Measurements from ENCODE around the gene LRP8. TPM values are rescaled to one million over a fixed set of nuclear protein-coding genes. Genes with fewer than 3 reads are reported as not detected.

The LRP8 gene
- total and polyA plus RNA-seq, 2 experiments from 2014 or later = 27.8 to 71.1 TPM

DNA sequence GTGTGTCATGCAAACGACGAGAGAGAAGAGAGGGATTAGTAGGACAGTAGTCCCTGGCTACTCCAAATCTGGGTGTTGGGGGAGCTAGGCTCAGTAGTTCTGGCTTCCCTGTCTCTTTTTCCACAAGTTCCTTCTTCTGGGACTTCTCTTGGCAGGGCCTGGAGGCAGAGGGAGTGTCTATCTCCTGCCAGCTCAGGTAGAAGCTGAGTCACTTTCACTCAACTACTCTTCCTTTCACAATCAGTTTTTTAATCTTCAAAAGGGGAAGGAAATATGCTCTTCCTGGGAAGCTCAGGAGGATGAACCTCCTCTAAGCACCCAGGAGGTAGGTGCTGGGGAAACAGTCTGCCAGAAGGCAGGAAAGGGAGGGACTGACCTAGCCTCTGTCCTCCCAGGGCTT is 54.3 kb downstream of the LRP8 start:
- H2AFZ ChIP-seq = no peak overlapping the region
- ATAC-seq (no peak), DNase-seq (ENCODE audit: low spot score) (no peak)
- H3K27me3 ChIP-seq (ENCODE audit: insufficient read depth) = no peaks in the 10 kb centered on the region
- H3K4me1 ChIP-seq (ENCODE audit: insufficient read depth) = no peaks in the 10 kb centered on the region
- no peak overlapping the region for H3K27ac ChIP-seq (ENCODE audit: low read depth)
- H3K4me1 Mint-ChIP-seq = peaks cover 3% of the 10 kb centered on the region; the same call in 1 of the 3 replicates
- TF ChIP-seq NANOG (IDR thresholded peaks at IDR 0.05; ENCODE audit: borderline replicate concordance) = no peak
- H3F3A ChIP-seq (replicated peaks; ENCODE audit: low read depth) = no peaks in the 10 kb centered on the region
- H3K36me3 ChIP-seq (ENCODE audit: insufficient read depth) = peaks cover 12% of the 10 kb centered on the region
- H3K27me3 Mint-ChIP-seq (ENCODE audit: insufficient read depth, low read depth, poor library complexity) = peaks cover 11% of the 10 kb centered on the region
- no peak overlapping the region for H3K4me3 Mint-ChIP-seq
- no peak overlapping the region for H3K4me3 ChIP-seq
- no peaks in the 10 kb centered on the region for H3K79me2 ChIP-seq (replicated peaks; ENCODE audit: insufficient read depth)
- H3K9me3 Mint-ChIP-seq = no peaks in the 10 kb centered on the region
- no peaks in the 10 kb centered on the region for H3K9me2 ChIP-seq (ENCODE audit: insufficient read depth)
- peaks cover under 1% of the 10 kb centered on the region; the same call in 1 of the 2 replicates for H4K20me1 ChIP-seq (replicated peaks; ENCODE audit: insufficient read depth)
- H3K27ac Mint-ChIP-seq = no peak overlapping the region
- peaks cover 88% of the 10 kb centered on the region for H3K36me3 Mint-ChIP-seq (ENCODE audit: low read depth)
- H3K4me2 ChIP-seq = no peak overlapping the region

DNA sequence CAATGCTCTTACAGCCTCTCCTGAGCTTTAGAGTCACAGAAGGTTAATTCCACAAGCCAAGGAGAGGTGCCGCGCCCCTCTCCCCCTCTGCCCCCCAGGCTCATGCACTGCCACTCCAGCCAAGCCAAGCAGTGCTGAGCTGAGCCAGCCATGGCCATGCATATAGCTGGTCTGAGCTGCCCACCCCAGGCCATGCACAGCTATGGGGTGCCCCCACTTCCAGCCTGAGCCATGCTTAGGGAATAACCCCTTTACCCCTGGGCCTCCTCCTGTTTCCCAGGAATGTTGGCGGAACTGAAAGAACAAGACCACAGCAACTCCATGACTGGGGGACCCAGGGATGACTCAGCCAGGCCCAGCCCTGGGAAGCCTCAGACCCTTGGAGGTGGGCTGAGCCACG is 55.5 kb downstream of the LRP8 start:
- Histone ChIP-seq H3K27ac (ENCODE audit: low read depth) (no peak overlapping the region), H3K9me2 (ENCODE audit: insufficient read depth) (no peaks in the 10 kb centered on the region), H4K20me1 (replicated peaks; ENCODE audit: insufficient read depth) (peaks cover 5% of the 10 kb centered on the region; the same call in 1 of the 2 replicates), H3K4me1 (ENCODE audit: insufficient read depth) (no peaks in the 10 kb centered on the region), H3K4me3 (no peak overlapping the region), H3K36me3 (ENCODE audit: insufficient read depth) (peaks cover 12% of the 10 kb centered on the region), H2AFZ (no peak overlapping the region), H3K79me2 (replicated peaks; ENCODE audit: insufficient read depth) (no peaks in the 10 kb centered on the region), H3K27me3 (ENCODE audit: insufficient read depth) (no peaks in the 10 kb centered on the region), H3F3A (replicated peaks; ENCODE audit: low read depth) (no peaks in the 10 kb centered on the region), H3K4me2 (no peak overlapping the region)
- Mint-ChIP-seq H3K27me3 (ENCODE audit: insufficient read depth, low read depth, poor library complexity) (peaks cover 9% of the 10 kb centered on the region), H3K27ac (no peak overlapping the region; the same call in 1 of the 2 replicates), H3K4me3 (no peak overlapping the region), H3K9me3 (no peaks in the 10 kb centered on the region), H3K36me3 (ENCODE audit: low read depth) (peaks cover 87% of the 10 kb centered on the region), H3K4me1 (no peaks in the 10 kb centered on the region; the same call in 2 of the 3 replicates)
- ATAC-seq (no peak; the same call in 2 of the 3 replicates), DNase-seq (ENCODE audit: low spot score) (no peak)
- TF ChIP-seq, protein P1, sequence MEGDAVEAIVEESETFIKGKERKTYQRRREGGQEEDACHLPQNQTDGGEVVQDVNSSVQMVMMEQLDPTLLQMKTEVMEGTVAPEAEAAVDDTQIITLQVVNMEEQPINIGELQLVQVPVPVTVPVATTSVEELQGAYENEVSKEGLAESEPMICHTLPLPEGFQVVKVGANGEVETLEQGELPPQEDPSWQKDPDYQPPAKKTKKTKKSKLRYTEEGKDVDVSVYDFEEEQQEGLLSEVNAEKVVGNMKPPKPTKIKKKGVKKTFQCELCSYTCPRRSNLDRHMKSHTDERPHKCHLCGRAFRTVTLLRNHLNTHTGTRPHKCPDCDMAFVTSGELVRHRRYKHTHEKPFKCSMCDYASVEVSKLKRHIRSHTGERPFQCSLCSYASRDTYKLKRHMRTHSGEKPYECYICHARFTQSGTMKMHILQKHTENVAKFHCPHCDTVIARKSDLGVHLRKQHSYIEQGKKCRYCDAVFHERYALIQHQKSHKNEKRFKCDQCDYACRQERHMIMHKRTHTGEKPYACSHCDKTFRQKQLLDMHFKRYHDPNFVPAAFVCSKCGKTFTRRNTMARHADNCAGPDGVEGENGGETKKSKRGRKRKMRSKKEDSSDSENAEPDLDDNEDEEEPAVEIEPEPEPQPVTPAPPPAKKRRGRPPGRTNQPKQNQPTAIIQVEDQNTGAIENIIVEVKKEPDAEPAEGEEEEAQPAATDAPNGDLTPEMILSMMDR (conservative IDR thresholded peaks at IDR 0.05; ENCODE audit: low read depth in 2 of 2) = no peak
- TF ChIP-seq NANOG (IDR thresholded peaks at IDR 0.05; ENCODE audit: borderline replicate concordance) (no peak), ZNF114 (CRISPR knock-in tag; IDR thresholded peaks at IDR 0.05) (no peak), POLR2AphosphoS5 (IDR thresholded peaks at IDR 0.05; ENCODE audit: low read depth) (no peak), STAT1 (IDR thresholded peaks at IDR 0.05; ENCODE audit: unreplicated experiment) (no peak), CREB1 (CRISPR knock-in tag; IDR thresholded peaks at IDR 0.05; ENCODE audit: low read depth) (no peak), JUNB (IDR thresholded peaks at IDR 0.05; ENCODE audit: unreplicated experiment) (no peak), ZNF331 (CRISPR knock-in tag; IDR thresholded peaks at IDR 0.05; ENCODE audit: low read depth) (no peak), EZH2phosphoT487 (IDR thresholded peaks at IDR 0.05; ENCODE audit: unreplicated experiment) (no peak), EZH2 (IDR thresholded peaks at IDR 0.05; ENCODE audit: low read depth, unreplicated experiment) (no peak)
- TF ChIP-seq, protein P2, sequence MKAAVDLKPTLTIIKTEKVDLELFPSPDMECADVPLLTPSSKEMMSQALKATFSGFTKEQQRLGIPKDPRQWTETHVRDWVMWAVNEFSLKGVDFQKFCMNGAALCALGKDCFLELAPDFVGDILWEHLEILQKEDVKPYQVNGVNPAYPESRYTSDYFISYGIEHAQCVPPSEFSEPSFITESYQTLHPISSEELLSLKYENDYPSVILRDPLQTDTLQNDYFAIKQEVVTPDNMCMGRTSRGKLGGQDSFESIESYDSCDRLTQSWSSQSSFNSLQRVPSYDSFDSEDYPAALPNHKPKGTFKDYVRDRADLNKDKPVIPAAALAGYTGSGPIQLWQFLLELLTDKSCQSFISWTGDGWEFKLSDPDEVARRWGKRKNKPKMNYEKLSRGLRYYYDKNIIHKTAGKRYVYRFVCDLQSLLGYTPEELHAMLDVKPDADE (IDR thresholded peaks at IDR 0.05) = no peak
- TF ChIP-seq, protein P3, sequence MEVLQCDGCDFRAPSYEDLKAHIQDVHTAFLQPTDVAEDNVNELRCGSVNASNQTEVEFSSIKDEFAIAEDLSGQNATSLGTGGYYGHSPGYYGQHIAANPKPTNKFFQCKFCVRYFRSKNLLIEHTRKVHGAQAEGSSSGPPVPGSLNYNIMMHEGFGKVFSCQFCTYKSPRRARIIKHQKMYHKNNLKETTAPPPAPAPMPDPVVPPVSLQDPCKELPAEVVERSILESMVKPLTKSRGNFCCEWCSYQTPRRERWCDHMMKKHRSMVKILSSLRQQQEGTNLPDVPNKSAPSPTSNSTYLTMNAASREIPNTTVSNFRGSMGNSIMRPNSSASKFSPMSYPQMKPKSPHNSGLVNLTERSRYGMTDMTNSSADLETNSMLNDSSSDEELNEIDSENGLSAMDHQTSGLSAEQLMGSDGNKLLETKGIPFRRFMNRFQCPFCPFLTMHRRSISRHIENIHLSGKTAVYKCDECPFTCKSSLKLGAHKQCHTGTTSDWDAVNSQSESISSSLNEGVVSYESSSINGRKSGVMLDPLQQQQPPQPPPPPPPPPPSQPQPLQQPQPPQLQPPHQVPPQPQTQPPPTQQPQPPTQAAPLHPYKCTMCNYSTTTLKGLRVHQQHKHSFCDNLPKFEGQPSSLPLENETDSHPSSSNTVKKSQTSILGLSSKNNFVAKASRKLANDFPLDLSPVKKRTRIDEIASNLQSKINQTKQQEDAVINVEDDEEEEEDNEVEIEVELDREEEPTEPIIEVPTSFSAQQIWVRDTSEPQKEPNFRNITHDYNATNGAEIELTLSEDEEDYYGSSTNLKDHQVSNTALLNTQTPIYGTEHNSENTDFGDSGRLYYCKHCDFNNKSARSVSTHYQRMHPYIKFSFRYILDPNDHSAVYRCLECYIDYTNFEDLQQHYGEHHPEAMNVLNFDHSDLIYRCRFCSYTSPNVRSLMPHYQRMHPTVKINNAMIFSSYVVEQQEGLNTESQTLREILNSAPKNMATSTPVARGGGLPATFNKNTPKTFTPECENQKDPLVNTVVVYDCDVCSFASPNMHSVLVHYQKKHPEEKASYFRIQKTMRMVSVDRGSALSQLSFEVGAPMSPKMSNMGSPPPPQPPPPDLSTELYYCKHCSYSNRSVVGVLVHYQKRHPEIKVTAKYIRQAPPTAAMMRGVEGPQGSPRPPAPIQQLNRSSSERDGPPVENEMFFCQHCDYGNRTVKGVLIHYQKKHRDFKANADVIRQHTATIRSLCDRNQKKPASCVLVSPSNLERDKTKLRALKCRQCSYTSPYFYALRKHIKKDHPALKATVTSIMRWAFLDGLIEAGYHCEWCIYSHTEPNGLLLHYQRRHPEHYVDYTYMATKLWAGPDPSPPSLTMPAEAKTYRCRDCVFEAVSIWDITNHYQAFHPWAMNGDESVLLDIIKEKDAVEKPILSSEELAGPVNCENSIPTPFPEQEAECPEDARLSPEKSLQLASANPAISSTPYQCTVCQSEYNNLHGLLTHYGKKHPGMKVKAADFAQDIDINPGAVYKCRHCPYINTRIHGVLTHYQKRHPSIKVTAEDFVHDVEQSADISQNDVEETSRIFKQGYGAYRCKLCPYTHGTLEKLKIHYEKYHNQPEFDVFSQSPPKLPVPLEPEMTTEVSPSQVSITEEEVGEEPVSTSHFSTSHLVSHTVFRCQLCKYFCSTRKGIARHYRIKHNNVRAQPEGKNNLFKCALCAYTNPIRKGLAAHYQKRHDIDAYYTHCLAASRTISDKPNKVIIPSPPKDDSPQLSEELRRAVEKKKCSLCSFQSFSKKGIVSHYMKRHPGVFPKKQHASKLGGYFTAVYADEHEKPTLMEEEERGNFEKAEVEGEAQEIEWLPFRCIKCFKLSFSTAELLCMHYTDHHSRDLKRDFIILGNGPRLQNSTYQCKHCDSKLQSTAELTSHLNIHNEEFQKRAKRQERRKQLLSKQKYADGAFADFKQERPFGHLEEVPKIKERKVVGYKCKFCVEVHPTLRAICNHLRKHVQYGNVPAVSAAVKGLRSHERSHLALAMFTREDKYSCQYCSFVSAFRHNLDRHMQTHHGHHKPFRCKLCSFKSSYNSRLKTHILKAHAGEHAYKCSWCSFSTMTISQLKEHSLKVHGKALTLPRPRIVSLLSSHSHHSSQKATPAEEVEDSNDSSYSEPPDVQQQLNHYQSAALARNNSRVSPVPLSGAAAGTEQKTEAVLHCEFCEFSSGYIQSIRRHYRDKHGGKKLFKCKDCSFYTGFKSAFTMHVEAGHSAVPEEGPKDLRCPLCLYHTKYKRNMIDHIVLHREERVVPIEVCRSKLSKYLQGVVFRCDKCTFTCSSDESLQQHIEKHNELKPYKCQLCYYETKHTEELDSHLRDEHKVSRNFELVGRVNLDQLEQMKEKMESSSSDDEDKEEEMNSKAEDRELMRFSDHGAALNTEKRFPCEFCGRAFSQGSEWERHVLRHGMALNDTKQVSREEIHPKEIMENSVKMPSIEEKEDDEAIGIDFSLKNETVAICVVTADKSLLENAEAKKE (CRISPR knock-in tag; IDR thresholded peaks at IDR 0.05) = no peak
